ENCODE data around the gene LPIN2. TPM values are rescaled to one million over a fixed set of nuclear protein-coding genes. Genes with fewer than 3 reads are reported as not detected.

LPIN2 gene
- total RNA-seq, 1 experiment from 2014 or later = 14.2 TPM

- no peak for DNase-seq
Observed at GRCh38 chr18:2964361-2965010, 48.5 kb downstream of the LPIN2 start.

More at GRCh38 chr18:2964361-2965010, 48.5 kb downstream of the LPIN2 start:
- Histone ChIP-seq H3K4me3 (no peak overlapping the region), H3K9me3 (no peaks in the 10 kb centered on the region), H3K27me3 (no peaks in the 10 kb centered on the region), H3K36me3 (no peaks in the 10 kb centered on the region; the same call in none of the 2 replicates)

Other genes with a start within 250 kb of the LPIN2 start
- gene EMILIN2, start 166.1 kb downstream of the LPIN2 start, total RNA-seq (2014; rRNA removed; shearing (Covaris generic); ENCODE audit: low replicate concordance) = 12.1 and 24.7 TPM in 2 replicates
- 0.03 and 0.05 TPM in 2 replicates for gene MYOM1, start 206.8 kb upstream of the LPIN2 start, total RNA-seq (2014; rRNA removed; shearing (Covaris generic); ENCODE audit: low replicate concordance)
- gene MYL12A, start 234.7 kb upstream of the LPIN2 start, total RNA-seq (2014; rRNA removed; shearing (Covaris generic); ENCODE audit: low replicate concordance) = 750 and 1,020 TPM in 2 replicates
- 311 and 396 TPM in 2 replicates for gene MYL12B, start 249.0 kb upstream of the LPIN2 start, total RNA-seq (2014; rRNA removed; shearing (Covaris generic); ENCODE audit: low replicate concordance)